Measurements from ENCODE around the gene PLCH1. TPM values are rescaled to one million over a fixed set of nuclear protein-coding genes. Genes with fewer than 3 reads are reported as not detected.

Gene PLCH1
- total and polyA plus RNA-seq, 2 of the 8 experiments (the other 6 are each of a cell fraction or from before 2014, with no cell fraction given): 5.8 to 17.2 TPM

GRCh38 chr3:155495387-155495786 lies 249.5 kb downstream of the PLCH1 start:
- no peak overlapping the region for H4K8ac ChIP-seq (ENCODE audit: extremely low read depth, insufficient read depth, low read length)

More at GRCh38 chr3:155495387-155495786, 249.5 kb downstream of the PLCH1 start:
- ChIA-PET CTCF (ENCODE audit: partially characterized antibody) (no interaction called here), POLR2A (ENCODE audit: partially characterized antibody) (no interaction called here)
- Histone ChIP-seq H3K27me3 (replicated peaks in 1 of 4; ENCODE audit: control insufficient read depth in 3 of 4, extremely low read depth in 1 of 4, insufficient read depth in 3 of 4, low read length in 3 of 4) (no peaks in the 10 kb centered on the region), H3K23me2 (ENCODE audit: low read depth, low read length) (no peaks in the 10 kb centered on the region), H3K9ac (replicated peaks in 1 of 4; ENCODE audit: extremely low read depth in 1 of 4, low read depth in 3 of 4, low read length in 3 of 4) (no peak overlapping the region), H3K4me2 (ENCODE audit: insufficient read depth in 1 of 2, low read depth in 2 of 2, low read length in 2 of 2) (no peak overlapping the region), H3K23ac (ENCODE audit: insufficient read length) (no peak overlapping the region), H3K27ac (ENCODE audit: low read depth, low read length) (no peak overlapping the region), H2BK5ac (ENCODE audit: low read depth, low read length) (no peak overlapping the region), H2BK120ac (replicated peaks; ENCODE audit: low read depth, low read length) (no peak overlapping the region), H2AFZ (ENCODE audit: low read length) (no peak overlapping the region), H4K20me1 (replicated peaks in 1 of 2; ENCODE audit: control insufficient read depth in 1 of 2, insufficient read depth in 2 of 2, low read length in 2 of 2) (no peaks in the 10 kb centered on the region), H3K79me2 (ENCODE audit: control insufficient read depth in 1 of 2, insufficient read depth in 2 of 2, low read length in 2 of 2) (no peaks in the 10 kb centered on the region), H2AK5ac (ENCODE audit: low read depth, low read length) (no peak overlapping the region), H3K56ac (replicated peaks; ENCODE audit: insufficient read length, low read depth, low read length) (no peak overlapping the region), H3K9me3 (ENCODE audit: insufficient read depth in 2 of 2, low read depth in 1 of 2, low read length in 1 of 2) (no peaks in the 10 kb centered on the region), H3K14ac (ENCODE audit: insufficient read length) (no peak overlapping the region), H3K36me3 (ENCODE audit: control insufficient read depth in 2 of 4, insufficient read depth in 4 of 4, low read length in 3 of 4) (peaks cover 0 to 10% (median 2%) of the 10 kb centered on the region in 4 experiments; a peak in 2 of 8 replicates), H3K18ac (ENCODE audit: extremely low read depth, low read length) (no peak overlapping the region), H2BK12ac (ENCODE audit: low read depth, low read length) (no peak overlapping the region), H3K79me1 (ENCODE audit: low read depth, low read length) (no peaks in the 10 kb centered on the region), H4K91ac (replicated peaks; ENCODE audit: insufficient read length, low read length) (no peak overlapping the region), H4K5ac (ENCODE audit: insufficient read length, low read depth, low read length) (no peak overlapping the region), H3K4ac (replicated peaks; ENCODE audit: insufficient read length, low read depth, low read length) (no peak overlapping the region), H2BK15ac (ENCODE audit: low read length) (no peak overlapping the region), H3K4me3 (ENCODE audit: extremely low read depth in 1 of 4, insufficient read depth in 2 of 4, low read depth in 3 of 4, low read length in 4 of 4) (no peak overlapping the region), H2BK20ac (ENCODE audit: low read length) (no peak overlapping the region), H3K4me1 (replicated peaks in 1 of 4; ENCODE audit: control insufficient read depth in 3 of 4, insufficient read depth in 4 of 4, low read length in 3 of 4) (no peaks in the 10 kb centered on the region)
- FAIRE-seq (no peak), DNase-seq (ENCODE audit: low read depth in 1 of 2, low spot score in 2 of 2) (no peak)
- TF ChIP-seq RNF2 (IDR thresholded peaks at IDR 0.05; ENCODE audit: borderline replicate concordance, low read depth, low read length, missing control alignments, poor library complexity, severe bottlenecking): no peak
- TF ChIP-seq YY1 (IDR thresholded peaks at IDR 0.05; ENCODE audit: low read depth, low read length): 0 out of 2 replicates have a peak, but pooled peaks have one; percentile 51
- WGBS, 2 experiments (ENCODE audit: extremely low coverage in 1 of 2, insufficient coverage in 1 of 2, insufficient read length in 1 of 2, insufficient replicate concordance in 2 of 2, low coverage in 1 of 2, low lambda C conversion rate in 2 of 2, missing lambda C conversion rate in 1 of 2): 91% methylated on average over 4 of the region's 4 CpGs; no CpG with 5 or more reads in 1 of the 2 experiments

Data from H1 (cell line).